SK-N-SH (cell line): Measurements from ENCODE around the gene SAMD4B. TPM values are rescaled to one million over a fixed set of nuclear protein-coding genes. Genes with fewer than 3 reads are reported as not detected.
A peak's percentile ranks its signal among the peaks of the same experiment; 100 is the strongest.

Experiments
- CTCF ChIA-PET: fragments of 300-600, 350-600 bp; formaldehyde crosslinking; extraction: SDS; loops from one replicate; lab custom pipeline; 2021; lab: Yijun Ruan, JAX
- POLR2A ChIA-PET: fragments of 350-600 bp; sonication (Branson Sonifier 250); formaldehyde crosslinking; extraction: SDS; loops from one replicate; lab custom pipeline; 2020; ENCODE audit warnings: antibody characterized with exemption, inconsistent platforms; lab: Yijun Ruan, JAX
- DNase-seq: peaks from one replicate; pipeline ENCODE4 v3.0.0; 2012
- H2AFZ ChIP-seq: fragments of 200-600 bp; sonication (generic); 2 replicates; pipeline ENCODE4 v1.8.1; 2016; ENCODE audit warnings: antibody characterized with exemption, mild to moderate bottlenecking, low read depth
- H3F3A ChIP-seq: fragments of 200-600 bp; sonication (generic); replicated peaks from 2 replicates; pipeline ENCODE3; 2016; ENCODE audit warnings: antibody characterized with exemption, mild to moderate bottlenecking; ENCODE audit not compliant: insufficient read depth
- H3K27ac ChIP-seq, 2 experiments: fragments of 200-500 bp in 1 of 2; fragments of 200-600 bp in 1 of 2; sonication (Bioruptor generic) in 1 of 2; sonication (generic), shearing (Covaris generic) in 1 of 2; 2 replicates each; pipeline versions ENCODE4 v1.5.1 to v1.6.1; 2014 to 2016; ENCODE audit warnings: low read depth in 2 of 2, inconsistent platforms in 1 of 2, low read length in 1 of 2, mild to moderate bottlenecking in 1 of 2, mixed read lengths in 1 of 2
- H3K27me3 ChIP-seq: fragments of 200-600 bp; sonication (generic), shearing (Covaris generic); 2 replicates; pipeline ENCODE4 v1.6.1; 2016; ENCODE audit warnings: mixed run types; ENCODE audit not compliant: insufficient read depth
- H3K36me3 ChIP-seq, 2 experiments: fragments of 200-500 bp in 1 of 2; fragments of 200-600 bp in 1 of 2; sonication (Bioruptor generic) in 1 of 2; sonication (generic) in 1 of 2; replicated peaks in 1 of 2; 2 replicates each; pipeline versions ENCODE3 to v1.5.1; 2014 to 2016; ENCODE audit warnings: low read length in 1 of 2, mild to moderate bottlenecking in 1 of 2; ENCODE audit not compliant: insufficient read depth in 2 of 2, control insufficient read depth in 1 of 2
- H3K4me1 ChIP-seq, 2 experiments: fragments of 200-500 bp in 1 of 2; fragments of 200-600 bp in 1 of 2; sonication (Bioruptor generic) in 1 of 2; sonication (generic), shearing (Covaris generic) in 1 of 2; 2 replicates each; pipeline versions ENCODE4 v1.5.1 to v1.6.1; 2014 to 2016; ENCODE audit warnings: low read depth in 1 of 2, low read length in 1 of 2, mixed run types in 1 of 2; ENCODE audit not compliant: insufficient read depth in 2 of 2, control insufficient read depth in 1 of 2
- H3K4me2 ChIP-seq: fragments of 200-600 bp; sonication (generic), shearing (Covaris generic); 2 replicates; pipeline ENCODE4 v1.6.1; 2017; ENCODE audit warnings: mixed run types
- H3K4me3 ChIP-seq, 2 experiments: fragments of 200-500 bp in 1 of 2; fragments of 200-600 bp in 1 of 2; sonication (Bioruptor generic) in 1 of 2; sonication (generic), shearing (Covaris generic) in 1 of 2; 2 replicates each; pipeline versions ENCODE4 v1.5.1 to v1.8.1; 2014 to 2016; ENCODE audit warnings: low read depth in 2 of 2, inconsistent platforms in 1 of 2, low read length in 1 of 2, mild to moderate bottlenecking in 1 of 2, mixed read lengths in 1 of 2, moderate library complexity in 1 of 2
- H3K79me2 ChIP-seq: fragments of 200-600 bp; sonication (generic); 2 replicates; pipeline ENCODE4 v1.8.1; 2017; ENCODE audit warnings: mild to moderate bottlenecking; ENCODE audit not compliant: insufficient read depth
- H3K9ac ChIP-seq: fragments of 200-600 bp; sonication (generic); 2 replicates; pipeline ENCODE4 v1.6.1; 2017; ENCODE audit warnings: mixed run types
- H3K9me2 ChIP-seq: fragments of 200-600 bp; sonication (generic); 2 replicates; pipeline ENCODE4 v1.6.1; 2017; ENCODE audit warnings: mixed run types
- H3K9me3 ChIP-seq: fragments of 200-600 bp; sonication (generic); 2 replicates; pipeline ENCODE4 v1.6.1; 2017; ENCODE audit warnings: mixed run types, mild to moderate bottlenecking, moderate library complexity
- H4K20me1 ChIP-seq: fragments of 200-600 bp; sonication (generic); 2 replicates; pipeline ENCODE4 v1.6.1; 2017; ENCODE audit warnings: mild to moderate bottlenecking, mixed run types; ENCODE audit not compliant: insufficient read depth
- EZH2phosphoT487 ChIP-seq: fragments of 200-600 bp; sonication (generic); IDR thresholded peaks from 2 replicates; pipeline ENCODE4 v1.6.1; 2017; ENCODE audit warnings: low read depth, mixed run types, mild to moderate bottlenecking, antibody characterized with exemption, moderate library complexity, borderline replicate concordance
- JUND ChIP-seq: IDR thresholded peaks from 2 replicates; pipeline ENCODE4 v1.4.0; 2012
- MEF2A ChIP-seq: IDR thresholded peaks from 2 replicates; pipeline ENCODE4 v1.4.0; 2012; ENCODE audit warnings: low read depth, borderline replicate concordance
- RFX5 ChIP-seq: IDR thresholded peaks from 2 replicates; pipeline ENCODE4 v1.6.1; 2012; ENCODE audit warnings: mild to moderate bottlenecking, improper control_type of control experiment, low read length
- RXRA ChIP-seq: IDR thresholded peaks from 2 replicates; pipeline ENCODE4 v1.4.0; 2012; ENCODE audit warnings: low read depth, mild to moderate bottlenecking, borderline replicate concordance
- TCF12 ChIP-seq: IDR thresholded peaks from 2 replicates; pipeline ENCODE4 v1.4.0; 2012
- YY1 ChIP-seq: IDR thresholded peaks from 2 replicates; pipeline ENCODE4 v1.4.0; 2012; ENCODE audit warnings: low read depth, mild to moderate bottlenecking
- WGBS: methylation state at CpG from one replicate; pipeline ENCODE4 v1.1.6; 2017; ENCODE audit warnings: low lambda C conversion rate; 5-methylcytosine and 5-hydroxymethylcytosine counted together
- polyA plus RNA-seq, 3 experiments: library from polyadenylated mRNA; depleted of rRNA; stranded (reverse); fragments of >200 nt; gene quantifications; 2 replicates each; pipeline ENCODE4 v1.2.3, GENCODE V29; 2012
- TF ChIP-seq, protein P1 (sequence below): IDR thresholded peaks from 2 replicates; pipeline ENCODE4 v1.6.1; 2012; ENCODE audit warnings: mild to moderate bottlenecking, low read depth, low read length, moderate library complexity
- TF ChIP-seq, protein P2 (sequence below): IDR thresholded peaks from 2 replicates; pipeline ENCODE4 v1.4.0; 2012; ENCODE audit warnings: low read depth
- TF ChIP-seq, protein P3 (sequence below): IDR thresholded peaks from 2 replicates; pipeline ENCODE4 v1.4.0; 2012; ENCODE audit warnings: low read depth, borderline replicate concordance
- TF ChIP-seq, protein P4 (sequence below): IDR thresholded peaks from 2 replicates; pipeline ENCODE4; 2012

SAMD4B gene
- polyA plus RNA-seq, 1 of the 3 experiments (the other 2 are of a cell fraction) = 83.0 TPM

DNA sequence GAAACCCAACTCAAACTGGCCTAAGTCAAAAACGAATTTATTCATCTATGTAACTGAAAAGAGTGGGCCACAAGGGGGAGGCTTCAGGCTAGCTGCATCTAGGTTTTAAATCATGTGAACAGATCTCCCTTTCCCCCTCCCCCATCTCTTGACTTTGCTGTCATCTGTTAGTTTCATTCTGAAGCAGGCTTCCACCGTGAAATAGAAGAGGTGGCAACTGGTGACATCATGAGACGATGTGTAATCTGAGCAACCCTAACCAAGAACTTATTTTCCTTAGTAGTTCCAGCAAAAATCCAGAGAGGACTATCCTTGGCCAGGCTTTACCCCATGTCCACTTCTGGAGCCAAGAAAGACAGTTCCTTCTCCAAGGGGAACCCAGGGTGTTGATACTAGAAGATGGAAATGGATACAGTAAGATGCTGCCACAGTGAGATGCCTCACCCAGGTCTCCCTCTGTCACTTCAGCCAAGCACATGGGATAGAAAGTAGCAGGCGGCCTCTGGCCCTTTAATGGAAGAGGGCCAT is 9.4 kb downstream of the SAMD4B start:
- WGBS = 84% methylated on average over 4 of the region's 4 CpGs
- no peak overlapping the region for H3K4me2 ChIP-seq
- no peaks in the 10 kb centered on the region for H3K4me1 ChIP-seq

DNA sequence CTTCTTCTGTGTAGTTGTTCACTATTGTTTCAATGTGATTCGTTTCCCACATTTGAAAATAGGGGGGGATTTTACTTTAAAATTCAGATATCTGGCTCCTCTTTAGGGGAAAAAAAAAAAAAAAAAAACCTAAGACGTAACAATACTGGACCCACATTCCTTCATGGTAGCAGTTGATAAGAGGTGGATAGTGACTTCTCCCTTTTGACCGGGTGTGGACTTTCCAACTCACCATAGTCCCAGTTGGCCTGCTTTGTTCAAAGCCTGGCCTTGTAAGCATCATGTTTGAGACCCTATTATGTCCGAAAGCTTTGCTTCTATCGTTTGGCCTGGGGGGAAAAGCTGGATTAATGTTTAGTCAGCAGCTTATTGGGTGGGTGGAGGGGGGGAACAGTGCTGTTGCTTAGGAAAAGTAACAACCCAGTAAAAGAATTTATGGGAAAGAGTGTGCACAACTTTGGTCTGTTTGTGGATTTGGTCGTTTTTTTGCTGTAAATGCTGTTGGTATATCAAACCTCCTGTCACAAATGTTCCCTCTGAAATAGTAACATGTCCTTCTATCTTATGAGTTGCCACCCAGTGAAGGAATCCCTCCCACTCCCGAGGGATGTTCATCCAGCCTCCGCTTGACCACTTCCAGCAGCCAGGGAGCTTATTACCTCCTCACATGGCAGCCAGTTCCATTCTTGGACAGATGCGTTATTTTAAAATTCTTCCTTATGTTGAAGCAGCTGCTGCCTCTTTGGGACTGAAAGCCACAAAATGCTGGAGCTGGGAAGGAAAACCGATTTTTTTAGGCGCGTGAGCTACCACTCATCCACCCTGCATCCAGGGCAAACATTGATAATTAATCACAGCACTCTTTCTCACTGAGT is 10.4 kb downstream of the SAMD4B start:
- no peak overlapping the region for H3K27ac ChIP-seq
- H3K4me1 ChIP-seq = no peaks in the 10 kb centered on the region
- H3K36me3 ChIP-seq = peaks cover 64 to 70% of the 10 kb centered on the region in 2 experiments

More for the DNA sequence above, 9.4 kb downstream of the SAMD4B start:
- peaks cover 4% of the 10 kb centered on the region for H3F3A ChIP-seq
- no peak for TF ChIP-seq TCF12
- 0 out of 2 replicates have a peak, but pooled peaks have one; percentile 54 for TF ChIP-seq RFX5
- ChIA-PET CTCF (no interaction called here), POLR2A (no interaction called here)
- H3K27me3 ChIP-seq = no peaks in the 10 kb centered on the region
- no peak overlapping the region for H3K4me3 ChIP-seq
- H3K27ac ChIP-seq = no peak overlapping the region
- peaks cover 71% of the 10 kb centered on the region for H3K79me2 ChIP-seq
- H3K36me3 ChIP-seq = peaks cover 59 to 60% of the 10 kb centered on the region in 2 experiments
- no peak overlapping the region for H3K9ac ChIP-seq
- peaks cover 38% of the 10 kb centered on the region for H4K20me1 ChIP-seq
- H3K9me3 ChIP-seq = no peaks in the 10 kb centered on the region
- no peaks in the 10 kb centered on the region for H3K9me2 ChIP-seq
- DNase-seq = no peak
- no peak overlapping the region for H2AFZ ChIP-seq

More for the DNA sequence above, 10.4 kb downstream of the SAMD4B start:
- H3K4me2 ChIP-seq = no peak overlapping the region
- H3K9me3 ChIP-seq = no peaks in the 10 kb centered on the region
- peaks cover 61% of the 10 kb centered on the region for H3K79me2 ChIP-seq
- no peak for DNase-seq
- H3K4me3 ChIP-seq = no peak overlapping the region
- H2AFZ ChIP-seq = no peak overlapping the region
- H3K9ac ChIP-seq = no peak overlapping the region
- H4K20me1 ChIP-seq = peaks cover 27% of the 10 kb centered on the region
- CTCF ChIA-PET = interaction anchor here (0.6 to 1.3 kb wide), 3 partner anchors 10 to 377 kb away, joined by 3 read pairs; partner anchors contain the start of genes FBXO17 and SAMD4B
- TF ChIP-seq, protein P1, sequence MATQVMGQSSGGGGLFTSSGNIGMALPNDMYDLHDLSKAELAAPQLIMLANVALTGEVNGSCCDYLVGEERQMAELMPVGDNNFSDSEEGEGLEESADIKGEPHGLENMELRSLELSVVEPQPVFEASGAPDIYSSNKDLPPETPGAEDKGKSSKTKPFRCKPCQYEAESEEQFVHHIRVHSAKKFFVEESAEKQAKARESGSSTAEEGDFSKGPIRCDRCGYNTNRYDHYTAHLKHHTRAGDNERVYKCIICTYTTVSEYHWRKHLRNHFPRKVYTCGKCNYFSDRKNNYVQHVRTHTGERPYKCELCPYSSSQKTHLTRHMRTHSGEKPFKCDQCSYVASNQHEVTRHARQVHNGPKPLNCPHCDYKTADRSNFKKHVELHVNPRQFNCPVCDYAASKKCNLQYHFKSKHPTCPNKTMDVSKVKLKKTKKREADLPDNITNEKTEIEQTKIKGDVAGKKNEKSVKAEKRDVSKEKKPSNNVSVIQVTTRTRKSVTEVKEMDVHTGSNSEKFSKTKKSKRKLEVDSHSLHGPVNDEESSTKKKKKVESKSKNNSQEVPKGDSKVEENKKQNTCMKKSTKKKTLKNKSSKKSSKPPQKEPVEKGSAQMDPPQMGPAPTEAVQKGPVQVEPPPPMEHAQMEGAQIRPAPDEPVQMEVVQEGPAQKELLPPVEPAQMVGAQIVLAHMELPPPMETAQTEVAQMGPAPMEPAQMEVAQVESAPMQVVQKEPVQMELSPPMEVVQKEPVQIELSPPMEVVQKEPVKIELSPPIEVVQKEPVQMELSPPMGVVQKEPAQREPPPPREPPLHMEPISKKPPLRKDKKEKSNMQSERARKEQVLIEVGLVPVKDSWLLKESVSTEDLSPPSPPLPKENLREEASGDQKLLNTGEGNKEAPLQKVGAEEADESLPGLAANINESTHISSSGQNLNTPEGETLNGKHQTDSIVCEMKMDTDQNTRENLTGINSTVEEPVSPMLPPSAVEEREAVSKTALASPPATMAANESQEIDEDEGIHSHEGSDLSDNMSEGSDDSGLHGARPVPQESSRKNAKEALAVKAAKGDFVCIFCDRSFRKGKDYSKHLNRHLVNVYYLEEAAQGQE = no peak
- TF ChIP-seq MEF2A (no peak), YY1 (no peak), JUND (no peak), RXRA (no peak), EZH2phosphoT487 (no peak)
- TF ChIP-seq, protein P2, sequence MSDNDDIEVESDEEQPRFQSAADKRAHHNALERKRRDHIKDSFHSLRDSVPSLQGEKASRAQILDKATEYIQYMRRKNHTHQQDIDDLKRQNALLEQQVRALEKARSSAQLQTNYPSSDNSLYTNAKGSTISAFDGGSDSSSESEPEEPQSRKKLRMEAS = no peak
- TF ChIP-seq, protein P3, sequence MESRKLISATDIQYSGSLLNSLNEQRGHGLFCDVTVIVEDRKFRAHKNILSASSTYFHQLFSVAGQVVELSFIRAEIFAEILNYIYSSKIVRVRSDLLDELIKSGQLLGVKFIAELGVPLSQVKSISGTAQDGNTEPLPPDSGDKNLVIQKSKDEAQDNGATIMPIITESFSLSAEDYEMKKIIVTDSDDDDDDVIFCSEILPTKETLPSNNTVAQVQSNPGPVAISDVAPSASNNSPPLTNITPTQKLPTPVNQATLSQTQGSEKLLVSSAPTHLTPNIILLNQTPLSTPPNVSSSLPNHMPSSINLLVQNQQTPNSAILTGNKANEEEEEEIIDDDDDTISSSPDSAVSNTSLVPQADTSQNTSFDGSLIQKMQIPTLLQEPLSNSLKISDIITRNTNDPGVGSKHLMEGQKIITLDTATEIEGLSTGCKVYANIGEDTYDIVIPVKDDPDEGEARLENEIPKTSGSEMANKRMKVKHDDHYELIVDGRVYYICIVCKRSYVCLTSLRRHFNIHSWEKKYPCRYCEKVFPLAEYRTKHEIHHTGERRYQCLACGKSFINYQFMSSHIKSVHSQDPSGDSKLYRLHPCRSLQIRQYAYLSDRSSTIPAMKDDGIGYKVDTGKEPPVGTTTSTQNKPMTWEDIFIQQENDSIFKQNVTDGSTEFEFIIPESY = no peak
- TF ChIP-seq, protein P4, sequence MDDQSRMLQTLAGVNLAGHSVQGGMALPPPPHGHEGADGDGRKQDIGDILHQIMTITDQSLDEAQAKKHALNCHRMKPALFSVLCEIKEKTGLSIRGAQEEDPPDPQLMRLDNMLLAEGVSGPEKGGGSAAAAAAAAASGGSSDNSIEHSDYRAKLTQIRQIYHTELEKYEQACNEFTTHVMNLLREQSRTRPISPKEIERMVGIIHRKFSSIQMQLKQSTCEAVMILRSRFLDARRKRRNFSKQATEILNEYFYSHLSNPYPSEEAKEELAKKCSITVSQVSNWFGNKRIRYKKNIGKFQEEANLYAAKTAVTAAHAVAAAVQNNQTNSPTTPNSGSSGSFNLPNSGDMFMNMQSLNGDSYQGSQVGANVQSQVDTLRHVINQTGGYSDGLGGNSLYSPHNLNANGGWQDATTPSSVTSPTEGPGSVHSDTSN = no peak
- TF ChIP-seq, all 33 proteins: peak for 0
- WGBS = 91% methylated on average over 12 of the region's 12 CpGs
- Histone ChIP-seq H3K27me3 (no peaks in the 10 kb centered on the region), H3F3A (no peaks in the 10 kb centered on the region), H3K9me2 (no peaks in the 10 kb centered on the region)
- POLR2A ChIA-PET = interaction anchor here (1.1 kb wide), 1 partner anchor 10 kb away, joined by 3 read pairs; no protein-coding TSS in a partner anchor
